Fibroblast of lung (primary cell): ENCODE data around the gene MAPKAPK3.

ENCODE experiments used
- EZH2 ChIP-seq: IDR thresholded peaks from 2 replicates; pipeline ENCODE4 v1.5.1; 2012; ENCODE audit warnings: low read length, control low read depth, mild to moderate bottlenecking; ENCODE audit errors: missing control alignments
- TF ChIP-seq, protein P1 (sequence below), 2 donors: IDR thresholded peaks in 1 of 2; conservative IDR thresholded peaks in 1 of 2; 1 replicate in 1 of 2; 2 replicates in 1 of 2; pipeline ENCODE4 v1.5.1; 2011 to 2012; ENCODE audit warnings: low read length in 2 of 2, control low read depth in 1 of 2, inconsistent platforms in 1 of 2, low read depth in 1 of 2, mild to moderate bottlenecking in 1 of 2

DNA sequence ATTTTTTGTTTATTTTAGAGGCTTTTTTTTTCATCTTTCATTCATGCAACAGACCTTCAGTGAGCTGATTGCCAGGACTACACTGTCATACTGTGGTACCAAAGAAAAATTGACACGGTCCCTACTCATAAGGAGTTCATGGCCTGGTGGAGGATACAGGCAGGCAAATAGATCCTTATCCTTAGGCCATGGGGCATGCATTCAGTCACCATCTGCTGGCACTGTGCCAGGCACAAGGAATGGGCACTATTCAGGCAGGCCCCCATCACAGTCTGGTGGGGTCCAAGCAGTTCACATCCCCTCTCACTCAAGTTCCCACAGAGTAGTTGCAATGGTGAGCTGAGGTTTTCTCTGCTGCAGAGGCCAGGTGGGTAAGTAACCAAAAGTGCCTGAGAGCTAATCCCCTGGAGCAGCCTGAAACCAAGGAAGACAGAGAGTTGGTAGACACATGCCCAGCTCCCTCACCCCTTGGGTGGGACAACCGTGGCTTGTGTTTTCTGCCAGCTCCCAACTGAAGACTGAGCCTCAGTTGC, 22.6 kb upstream of the MAPKAPK3 start:
- TF ChIP-seq, protein P1, sequence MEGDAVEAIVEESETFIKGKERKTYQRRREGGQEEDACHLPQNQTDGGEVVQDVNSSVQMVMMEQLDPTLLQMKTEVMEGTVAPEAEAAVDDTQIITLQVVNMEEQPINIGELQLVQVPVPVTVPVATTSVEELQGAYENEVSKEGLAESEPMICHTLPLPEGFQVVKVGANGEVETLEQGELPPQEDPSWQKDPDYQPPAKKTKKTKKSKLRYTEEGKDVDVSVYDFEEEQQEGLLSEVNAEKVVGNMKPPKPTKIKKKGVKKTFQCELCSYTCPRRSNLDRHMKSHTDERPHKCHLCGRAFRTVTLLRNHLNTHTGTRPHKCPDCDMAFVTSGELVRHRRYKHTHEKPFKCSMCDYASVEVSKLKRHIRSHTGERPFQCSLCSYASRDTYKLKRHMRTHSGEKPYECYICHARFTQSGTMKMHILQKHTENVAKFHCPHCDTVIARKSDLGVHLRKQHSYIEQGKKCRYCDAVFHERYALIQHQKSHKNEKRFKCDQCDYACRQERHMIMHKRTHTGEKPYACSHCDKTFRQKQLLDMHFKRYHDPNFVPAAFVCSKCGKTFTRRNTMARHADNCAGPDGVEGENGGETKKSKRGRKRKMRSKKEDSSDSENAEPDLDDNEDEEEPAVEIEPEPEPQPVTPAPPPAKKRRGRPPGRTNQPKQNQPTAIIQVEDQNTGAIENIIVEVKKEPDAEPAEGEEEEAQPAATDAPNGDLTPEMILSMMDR (conservative IDR thresholded peaks at IDR 0.05 in 1 of 2, IDR thresholded peaks at IDR 0.05 in 1 of 2; ENCODE audit: low read depth in 1 of 2, low read length in 2 of 2) = no peak
- no peak for TF ChIP-seq EZH2
